ENCODE measurements around the gene CPEB3. TPM values are rescaled to one million over a fixed set of nuclear protein-coding genes. Genes with fewer than 3 reads are reported as not detected.
"Not testable (repeated sequence)": the region's sequence is repeated elsewhere in the genome, so short reads cannot be mapped to it uniquely, and the experiment has no call there.

The CPEB3 gene
- total and polyA plus RNA-seq, 8 donors: 1.3 to 11.2 (median 3.6) TPM

DNA sequence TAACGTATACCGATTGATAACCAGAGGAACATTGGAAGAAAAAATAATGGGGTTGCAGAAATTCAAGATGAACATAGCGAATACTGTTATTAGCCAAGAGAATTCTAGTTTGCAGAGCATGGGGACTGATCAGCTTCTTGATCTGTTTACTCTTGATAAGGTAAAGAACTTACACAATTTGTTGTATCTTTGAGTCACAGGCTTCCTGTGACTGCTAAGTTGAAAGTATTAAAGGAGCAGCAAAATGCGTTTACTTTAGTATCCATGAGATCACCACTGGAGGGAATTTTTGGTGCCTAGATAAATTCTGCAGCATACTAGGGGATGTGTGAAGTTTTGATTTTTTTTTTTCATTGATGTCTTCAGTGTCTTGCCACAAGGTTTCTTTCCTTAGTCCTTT is 263.7 kb downstream of the CPEB3 start:
- Histone ChIP-seq H3K4me1 (peaks cover 0 to 13% (median 0%) of the 10 kb centered on the region in 4 donors), H3K27ac (no peak overlapping the region), H3K9me3 (no peaks in the 10 kb centered on the region), H3K4me3 (no peak overlapping the region), H3K27me3 (no peaks in the 10 kb centered on the region), H3K36me3 (peaks cover 30 to 100% (median 97%) of the 10 kb centered on the region in 4 donors)
- DNase-seq: no peak
- 46 to 78% (median 55%) methylated on average over 4 of the region's 4 CpGs for WGBS, 5 donors
- TF ChIP-seq EP300 (IDR thresholded peaks at IDR 0.05) (no peak), POLR2A (IDR thresholded peaks at IDR 0.05) (no peak), POLR2AphosphoS5 (IDR thresholded peaks at IDR 0.05) (no peak)
- TF ChIP-seq, protein P1, sequence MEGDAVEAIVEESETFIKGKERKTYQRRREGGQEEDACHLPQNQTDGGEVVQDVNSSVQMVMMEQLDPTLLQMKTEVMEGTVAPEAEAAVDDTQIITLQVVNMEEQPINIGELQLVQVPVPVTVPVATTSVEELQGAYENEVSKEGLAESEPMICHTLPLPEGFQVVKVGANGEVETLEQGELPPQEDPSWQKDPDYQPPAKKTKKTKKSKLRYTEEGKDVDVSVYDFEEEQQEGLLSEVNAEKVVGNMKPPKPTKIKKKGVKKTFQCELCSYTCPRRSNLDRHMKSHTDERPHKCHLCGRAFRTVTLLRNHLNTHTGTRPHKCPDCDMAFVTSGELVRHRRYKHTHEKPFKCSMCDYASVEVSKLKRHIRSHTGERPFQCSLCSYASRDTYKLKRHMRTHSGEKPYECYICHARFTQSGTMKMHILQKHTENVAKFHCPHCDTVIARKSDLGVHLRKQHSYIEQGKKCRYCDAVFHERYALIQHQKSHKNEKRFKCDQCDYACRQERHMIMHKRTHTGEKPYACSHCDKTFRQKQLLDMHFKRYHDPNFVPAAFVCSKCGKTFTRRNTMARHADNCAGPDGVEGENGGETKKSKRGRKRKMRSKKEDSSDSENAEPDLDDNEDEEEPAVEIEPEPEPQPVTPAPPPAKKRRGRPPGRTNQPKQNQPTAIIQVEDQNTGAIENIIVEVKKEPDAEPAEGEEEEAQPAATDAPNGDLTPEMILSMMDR (IDR thresholded peaks at IDR 0.05): no peak
- intact Hi-C loops (cut with DNase I; ENCODE audit: low total_unique reads): no loop called here

DNA sequence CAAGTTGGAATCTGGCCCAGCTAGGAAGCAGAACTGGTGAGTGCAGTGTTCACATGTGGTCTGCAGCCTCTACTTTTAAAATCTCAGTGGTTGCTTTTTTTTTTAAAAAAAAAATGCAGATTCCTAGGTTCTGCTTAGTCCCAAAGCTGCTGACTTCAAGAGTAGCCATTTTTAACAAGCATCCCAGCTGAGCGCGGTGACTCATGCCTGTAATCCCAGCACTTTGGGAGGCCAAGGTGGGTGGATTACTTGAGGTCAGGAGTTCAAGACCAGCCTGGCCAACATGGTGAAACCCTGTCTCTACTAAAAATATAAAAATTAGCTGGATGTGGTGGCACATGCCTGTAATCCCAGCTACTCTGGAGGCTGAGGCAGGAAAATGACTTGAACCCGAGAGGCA is 265.5 kb downstream of the CPEB3 start:
- H3K27ac ChIP-seq; H3K9me3 ChIP-seq; DNase-seq; intact Hi-C loops (cut with DNase I; ENCODE audit: low total_unique reads); H3K4me3 ChIP-seq; H3K27me3 ChIP-seq: not testable (repeated sequence)
- WGBS, 5 donors: 88 to 96% (median 89%) methylated on average over 3 of the region's 3 CpGs
- Histone ChIP-seq H3K4me1 (peaks cover 0 to 13% (median 0%) of the 10 kb centered on the region in 4 donors), H3K36me3 (peaks cover 30 to 96% (median 92%) of the 10 kb centered on the region in 4 donors)

DNA sequence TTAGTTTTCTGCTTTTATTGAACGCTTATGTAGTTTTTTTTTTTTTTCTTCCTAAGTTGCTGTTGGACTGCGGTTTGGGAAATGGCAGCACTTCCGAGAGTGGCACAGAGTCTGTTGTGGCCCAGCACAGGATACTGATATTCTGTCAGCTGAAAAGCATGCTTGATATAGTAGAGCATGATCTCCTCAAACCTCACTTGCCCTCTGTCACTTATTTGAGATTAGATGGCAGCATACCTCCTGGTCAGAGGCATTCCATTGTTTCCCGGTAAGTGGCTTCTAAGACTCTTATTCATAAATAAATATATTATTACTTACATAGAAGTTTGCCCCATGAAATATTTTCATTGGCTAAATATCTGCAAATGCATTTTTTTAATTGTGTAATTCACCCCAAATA is 266.2 kb downstream of the CPEB3 start:
- no peaks in the 10 kb centered on the region for H3K27me3 ChIP-seq
- H3K9me3 ChIP-seq: no peaks in the 10 kb centered on the region
- peaks cover 0 to 13% (median 0%) of the 10 kb centered on the region in 4 donors for H3K4me1 ChIP-seq
- H3K4me3 ChIP-seq: no peak overlapping the region
- TF ChIP-seq, protein P1 (IDR thresholded peaks at IDR 0.05): no peak
- TF ChIP-seq POLR2AphosphoS5 (IDR thresholded peaks at IDR 0.05) (no peak), EP300 (IDR thresholded peaks at IDR 0.05) (no peak), POLR2A (IDR thresholded peaks at IDR 0.05) (no peak)
- intact Hi-C loops (cut with DNase I; ENCODE audit: low total_unique reads): no loop called here
- no peak overlapping the region for H3K27ac ChIP-seq
- 80 to 87% (median 84%) methylated on average over 4 of the region's 4 CpGs for WGBS, 5 donors
- DNase-seq: no peak
- peaks cover 30 to 96% (median 92%) of the 10 kb centered on the region in 4 donors for H3K36me3 ChIP-seq

DNA sequence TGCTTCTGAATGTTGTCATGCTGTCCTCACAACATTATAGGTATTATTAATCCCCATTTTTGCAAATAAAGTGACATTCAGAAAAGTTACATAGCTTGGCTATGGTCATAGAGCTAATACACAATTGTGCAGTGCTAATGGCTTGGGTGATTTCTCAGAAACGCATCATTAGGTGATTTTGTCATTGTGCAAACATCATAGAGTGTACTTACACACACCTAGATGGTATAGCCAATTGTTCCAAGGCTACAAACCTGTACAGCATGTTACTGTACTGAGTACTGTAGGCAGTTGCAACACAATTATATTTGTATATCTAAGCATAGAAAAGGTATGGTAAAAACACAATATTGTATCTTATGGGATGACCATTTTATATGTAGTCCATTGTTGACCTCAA is 276.3 kb downstream of the CPEB3 start:
- H3K36me3 ChIP-seq: peaks cover 19 to 92% (median 82%) of the 10 kb centered on the region in 4 donors
- TF ChIP-seq POLR2AphosphoS5 (IDR thresholded peaks at IDR 0.05) (no peak), POLR2A (IDR thresholded peaks at IDR 0.05) (no peak), EP300 (IDR thresholded peaks at IDR 0.05) (no peak)
- TF ChIP-seq, protein P1 (IDR thresholded peaks at IDR 0.05): no peak
- no peaks in the 10 kb centered on the region for H3K9me3 ChIP-seq
- H3K27ac ChIP-seq: no peak overlapping the region
- no peak overlapping the region for H3K4me3 ChIP-seq
- WGBS, 5 donors: 35 to 79% (median 56%) methylated on average over 1 of the region's 1 CpG
- intact Hi-C loops (cut with DNase I; ENCODE audit: low total_unique reads): no loop called here
- peak in 1 of 2 donors; percentile 41 for DNase-seq
- H3K27me3 ChIP-seq: no peaks in the 10 kb centered on the region
- no peaks in the 10 kb centered on the region for H3K4me1 ChIP-seq

DNA sequence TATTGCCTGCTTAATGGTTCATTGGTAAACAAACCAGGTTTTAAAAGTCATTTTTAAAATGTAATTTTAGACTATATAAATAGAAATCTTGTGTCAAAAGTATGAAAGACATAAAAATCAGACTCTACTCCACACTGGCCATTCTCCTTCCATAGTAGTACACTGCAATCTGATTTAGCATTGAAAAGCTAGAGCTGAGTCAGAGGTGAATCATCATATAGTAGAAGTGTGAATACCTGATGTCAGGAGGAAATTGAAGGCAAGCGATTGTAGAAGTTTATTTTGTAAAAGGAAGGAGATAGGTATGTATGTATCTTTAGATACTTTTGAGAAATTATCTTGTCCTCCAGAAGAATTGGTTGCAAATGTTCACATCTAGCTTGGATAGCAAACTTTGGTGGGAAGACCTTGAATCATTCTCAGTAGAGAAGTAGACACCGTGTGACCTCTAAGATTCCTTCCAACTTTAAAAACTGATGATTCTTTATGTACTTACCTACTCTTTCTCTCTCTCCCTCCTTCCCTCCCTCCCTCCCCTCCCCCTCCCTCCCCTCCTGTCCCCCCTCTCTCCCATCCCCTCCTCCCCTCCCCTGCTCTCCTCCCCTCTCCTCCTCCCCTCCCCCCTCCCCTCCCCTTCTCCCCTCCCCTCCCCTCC is 279.2 kb downstream of the CPEB3 start:
- peaks cover 17 to 88% (median 75%) of the 10 kb centered on the region in 4 donors for H3K36me3 ChIP-seq
- no peak overlapping the region for H3K27ac ChIP-seq
- WGBS, 5 donors: 70 to 88% (median 77%) methylated on average over 2 of the region's 2 CpGs
- H3K9me3 ChIP-seq: no peaks in the 10 kb centered on the region
- H3K4me3 ChIP-seq: no peak overlapping the region
- H3K4me1 ChIP-seq: no peaks in the 10 kb centered on the region
- intact Hi-C loops (cut with DNase I; ENCODE audit: low total_unique reads): no loop called here
- TF ChIP-seq POLR2A (IDR thresholded peaks at IDR 0.05) (no peak), EP300 (IDR thresholded peaks at IDR 0.05) (no peak), POLR2AphosphoS5 (IDR thresholded peaks at IDR 0.05) (no peak)
- TF ChIP-seq, protein P1 (IDR thresholded peaks at IDR 0.05): no peak
- peak in 1 of 2 donors; percentile 23 for DNase-seq
- no peaks in the 10 kb centered on the region for H3K27me3 ChIP-seq

All from stomach (tissue), 9 donors.